SK-N-SH treated with all-trans-retinoic acid at 6 μM for 48 hours (cell line): Measurements from ENCODE around the gene TACR1.

Source experiments
- ARNTL ChIP-seq: fragments of 450-650 bp; formaldehyde crosslinking; IDR thresholded peaks from 2 replicates; pipeline ENCODE4 v1.5.0; 2020; ENCODE audit warnings: low read depth, mild to moderate bottlenecking, moderate library complexity, borderline replicate concordance
- OSR1 ChIP-seq: fragments of 250-450 bp; sonication (Bioruptor Pico); IDR thresholded peaks from 2 replicates; pipeline ENCODE4 v1.8.0; 2022; ENCODE audit warnings: moderate library complexity, mild to moderate bottlenecking, inconsistent platforms
- PPARA ChIP-seq: fragments of 250-450 bp; sonication (Bioruptor Pico); IDR thresholded peaks from 2 replicates; pipeline ENCODE4 v1.5.0; 2020; ENCODE audit warnings: mild to moderate bottlenecking, borderline replicate concordance
- TF ChIP-seq, protein P1 (sequence below): fragments of 250-450 bp; sonication (Bioruptor Pico); IDR thresholded peaks from 2 replicates; pipeline ENCODE4 v1.8.0; 2020; ENCODE audit warnings: mild to moderate bottlenecking, moderate library complexity, borderline replicate concordance

DNA sequence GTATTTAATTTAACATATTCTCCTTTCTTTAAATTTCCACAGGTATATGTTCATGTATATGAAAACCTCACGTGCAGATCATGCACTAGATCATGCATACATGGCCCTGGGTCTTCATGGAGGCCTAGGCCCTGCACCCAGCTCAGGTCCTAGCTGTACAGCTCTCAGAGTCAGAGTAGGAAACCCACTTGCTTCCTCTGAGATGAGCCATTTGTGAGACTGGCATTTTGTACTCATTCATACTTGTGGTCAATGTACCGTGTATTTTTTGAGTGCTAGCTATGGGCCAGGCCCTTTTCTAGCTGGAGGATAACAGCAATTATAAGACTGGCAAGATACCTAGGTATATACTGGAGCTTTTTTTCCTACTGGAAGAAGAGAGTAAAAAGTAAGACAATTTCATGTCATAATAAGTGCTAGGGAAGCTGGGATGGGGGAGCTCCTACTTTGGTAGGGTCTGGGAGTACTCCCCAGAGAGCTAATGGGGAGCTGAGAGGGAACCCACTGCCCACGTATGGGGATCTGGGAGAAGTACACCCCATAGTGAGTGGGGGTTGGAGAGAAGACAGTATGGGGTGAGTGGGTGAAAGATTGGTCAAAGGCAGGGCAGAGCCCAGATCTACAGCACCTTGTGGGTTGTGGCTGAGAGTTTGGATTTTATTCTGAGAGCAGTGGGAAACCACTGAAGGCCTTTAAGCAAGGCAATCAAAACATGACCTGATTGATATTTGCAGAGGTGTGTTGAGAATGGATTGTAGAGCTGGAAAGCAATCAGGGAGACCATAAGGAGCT is 168.9 kb downstream of the TACR1 start:
- TF ChIP-seq, protein P1, sequence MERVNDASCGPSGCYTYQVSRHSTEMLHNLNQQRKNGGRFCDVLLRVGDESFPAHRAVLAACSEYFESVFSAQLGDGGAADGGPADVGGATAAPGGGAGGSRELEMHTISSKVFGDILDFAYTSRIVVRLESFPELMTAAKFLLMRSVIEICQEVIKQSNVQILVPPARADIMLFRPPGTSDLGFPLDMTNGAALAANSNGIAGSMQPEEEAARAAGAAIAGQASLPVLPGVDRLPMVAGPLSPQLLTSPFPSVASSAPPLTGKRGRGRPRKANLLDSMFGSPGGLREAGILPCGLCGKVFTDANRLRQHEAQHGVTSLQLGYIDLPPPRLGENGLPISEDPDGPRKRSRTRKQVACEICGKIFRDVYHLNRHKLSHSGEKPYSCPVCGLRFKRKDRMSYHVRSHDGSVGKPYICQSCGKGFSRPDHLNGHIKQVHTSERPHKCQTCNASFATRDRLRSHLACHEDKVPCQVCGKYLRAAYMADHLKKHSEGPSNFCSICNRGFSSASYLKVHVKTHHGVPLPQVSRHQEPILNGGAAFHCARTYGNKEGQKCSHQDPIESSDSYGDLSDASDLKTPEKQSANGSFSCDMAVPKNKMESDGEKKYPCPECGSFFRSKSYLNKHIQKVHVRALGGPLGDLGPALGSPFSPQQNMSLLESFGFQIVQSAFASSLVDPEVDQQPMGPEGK (CRISPR knock-in tag) = no peak
- no peak for TF ChIP-seq OSR1 (CRISPR knock-in tag)
- TF ChIP-seq ARNTL (CRISPR knock-in tag) = no peak
- no peak for TF ChIP-seq PPARA (CRISPR knock-in tag)
